HUES48 (cell line): Measurements from ENCODE around the gene DTNA.
"Not testable (repeated sequence)": the region's sequence is repeated elsewhere in the genome, so short reads cannot be mapped to it uniquely, and the experiment has no call there.

ENCODE experiments used
- H3K27ac ChIP-seq: one replicate; pipeline ENCODE4 v1.7.0; 2013; ENCODE audit warnings: low read depth, low read length, inconsistent platforms
- H3K27me3 ChIP-seq: 2 replicates; pipeline ENCODE4 v1.6.1; 2013; ENCODE audit warnings: mild to moderate bottlenecking, low read length; ENCODE audit not compliant: control insufficient read depth, insufficient read depth
- H3K36me3 ChIP-seq: 2 replicates; pipeline ENCODE4 v1.6.1; 2013; ENCODE audit warnings: low read length; ENCODE audit not compliant: control insufficient read depth, insufficient read depth
- H3K4me1 ChIP-seq: 2 replicates; pipeline ENCODE4 v1.6.1; 2013; ENCODE audit warnings: mild to moderate bottlenecking, low read length; ENCODE audit not compliant: control insufficient read depth, insufficient read depth
- H3K4me3 ChIP-seq: 2 replicates; pipeline ENCODE4 v1.5.1; 2013; ENCODE audit warnings: mild to moderate bottlenecking, low read depth, low read length
- H3K9ac ChIP-seq: 2 replicates; pipeline ENCODE4 v1.6.1; 2013; ENCODE audit warnings: mild to moderate bottlenecking, low read depth, low read length, moderate library complexity
- H3K9me3 ChIP-seq: 2 replicates; pipeline ENCODE4 v1.6.1; 2013; ENCODE audit warnings: low read length; ENCODE audit not compliant: control insufficient read depth, insufficient read depth

DTNA gene

DNA sequence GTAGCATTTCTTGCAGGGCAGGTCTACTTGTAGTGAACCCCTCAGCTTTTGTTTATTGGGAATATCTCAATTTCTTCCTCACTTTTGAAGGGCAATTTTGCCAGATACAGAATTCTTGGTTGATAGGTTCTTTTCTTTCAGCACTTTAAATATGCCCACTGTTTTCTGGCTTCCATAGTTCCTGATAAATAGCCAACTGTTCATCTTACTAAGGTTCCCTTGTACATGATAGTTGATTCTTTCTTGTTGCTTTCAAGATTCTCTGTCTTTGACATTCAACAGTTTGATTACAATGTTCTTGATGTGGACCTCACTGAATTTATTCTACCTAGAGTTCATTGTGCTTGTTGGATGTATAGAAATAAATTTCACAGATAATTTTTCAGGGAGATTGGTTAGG, 183.1 kb downstream of the DTNA start:
- Histone ChIP-seq H3K9me3 (peaks cover 15% of the 10 kb centered on the region; the same call in 1 of the 2 replicates), H3K27ac (no peak overlapping the region), H3K27me3 (no peaks in the 10 kb centered on the region), H3K4me3 (no peak overlapping the region), H3K4me1 (no peaks in the 10 kb centered on the region), H3K36me3 (no peaks in the 10 kb centered on the region), H3K9ac (no peak overlapping the region)

DNA sequence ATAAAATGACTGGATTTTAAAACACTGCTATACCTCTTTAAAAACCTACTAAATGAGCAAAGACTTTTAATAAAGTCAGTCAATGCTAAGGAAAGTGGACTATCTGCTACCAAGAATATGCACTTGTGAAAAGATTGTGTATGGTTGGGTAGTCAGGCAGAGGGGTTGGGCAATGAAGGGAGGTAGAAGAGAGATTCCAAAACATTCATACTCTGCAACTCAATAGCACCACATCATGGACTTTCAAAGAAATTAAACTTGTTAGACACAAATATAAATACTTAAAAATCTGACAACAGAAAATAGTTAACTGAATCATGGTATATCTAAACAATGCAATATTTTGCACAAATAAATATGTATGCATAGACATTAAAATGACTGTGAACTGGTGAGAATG, 191.2 kb downstream of the DTNA start:
- Histone ChIP-seq H3K36me3 (no peaks in the 10 kb centered on the region), H3K4me1 (no peaks in the 10 kb centered on the region), H3K9me3 (no peaks in the 10 kb centered on the region), H3K9ac (no peak overlapping the region), H3K27me3 (no peaks in the 10 kb centered on the region), H3K27ac (no peak overlapping the region), H3K4me3 (no peak overlapping the region)

DNA sequence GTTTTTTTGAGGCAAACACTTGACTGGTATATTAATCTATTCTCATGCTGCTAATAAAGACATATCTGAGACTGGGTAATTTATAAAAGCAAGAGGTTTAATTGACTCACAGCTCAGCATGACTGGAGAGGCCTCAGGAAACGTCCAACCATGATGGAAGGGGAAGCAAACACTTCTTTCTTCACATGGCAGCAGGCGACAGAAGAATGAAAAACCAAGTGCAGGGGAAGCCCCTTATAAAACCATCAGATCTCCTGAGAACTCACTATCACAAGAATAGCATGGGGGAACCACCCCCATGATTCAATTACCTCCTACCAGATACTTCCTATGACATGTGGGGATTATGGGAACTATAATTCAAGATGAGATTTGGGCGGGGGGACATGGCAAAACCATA, 194.9 kb downstream of the DTNA start:
- Histone ChIP-seq H3K9ac (no peak overlapping the region), H3K27ac (no peak overlapping the region), H3K27me3 (no peaks in the 10 kb centered on the region), H3K4me1 (no peaks in the 10 kb centered on the region), H3K9me3 (no peaks in the 10 kb centered on the region; the same call in 1 of the 2 replicates), H3K36me3 (no peaks in the 10 kb centered on the region), H3K4me3 (no peak overlapping the region)

DNA sequence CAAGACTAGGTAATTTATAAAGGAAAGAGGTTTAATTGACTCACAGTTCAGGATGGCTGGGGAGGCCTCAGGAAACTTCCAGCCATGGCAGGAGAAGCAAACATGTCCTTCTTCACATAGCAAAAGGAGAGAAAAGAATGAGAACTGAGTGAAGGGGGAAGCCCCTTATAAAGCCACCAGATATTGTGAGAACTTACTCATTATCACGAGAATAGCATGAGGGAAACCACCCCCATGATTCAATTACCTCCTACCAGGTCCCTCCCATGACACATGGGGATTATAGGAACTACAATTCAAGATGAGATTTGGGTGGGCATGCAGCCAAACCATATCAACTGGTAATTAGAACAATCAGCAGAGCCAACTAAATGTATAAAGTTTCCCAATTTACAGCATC, 196.9 kb downstream of the DTNA start:
- not testable (repeated sequence) for H3K4me3 ChIP-seq, H3K9me3 ChIP-seq, H3K36me3 ChIP-seq, H3K27ac ChIP-seq, H3K9ac ChIP-seq, H3K4me1 ChIP-seq, H3K27me3 ChIP-seq

DNA sequence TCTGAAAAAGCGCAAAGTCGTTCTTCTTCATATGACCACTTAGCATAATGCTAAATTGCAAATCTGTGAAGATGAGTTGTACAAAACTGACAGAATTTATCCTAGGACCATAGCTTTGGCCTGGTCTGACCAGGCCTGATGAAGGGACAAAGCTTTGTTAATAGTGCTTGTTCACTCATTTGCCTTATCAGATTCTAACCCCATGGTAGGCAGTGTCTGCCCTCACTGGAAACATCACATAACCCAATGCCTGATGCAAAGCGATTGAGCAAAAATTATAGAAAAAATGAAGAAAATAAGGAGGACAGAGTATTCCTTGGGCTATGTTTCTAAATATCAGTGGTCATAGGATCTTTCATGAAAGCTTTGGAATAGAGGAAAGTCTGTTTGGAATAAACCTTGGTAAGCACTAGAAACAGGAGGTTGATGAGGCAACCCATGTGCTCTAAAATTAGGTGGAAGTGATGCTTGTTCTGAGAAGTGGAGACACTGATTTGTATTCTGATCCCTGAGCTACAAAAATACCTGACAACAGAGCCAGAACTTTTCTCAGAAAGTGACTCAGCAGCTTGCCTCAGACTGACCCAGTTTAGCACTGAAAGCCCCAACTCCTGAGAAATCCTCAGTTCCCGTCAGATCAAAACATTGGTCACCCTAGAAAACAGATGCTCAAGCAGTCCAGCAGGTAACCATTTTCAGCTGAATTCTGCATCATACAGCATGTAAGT, 199.7 kb downstream of the DTNA start:
- no peaks in the 10 kb centered on the region for H3K4me1 ChIP-seq
- H3K27ac ChIP-seq, result no peak overlapping the region
- no peak overlapping the region for H3K4me3 ChIP-seq

DNA sequence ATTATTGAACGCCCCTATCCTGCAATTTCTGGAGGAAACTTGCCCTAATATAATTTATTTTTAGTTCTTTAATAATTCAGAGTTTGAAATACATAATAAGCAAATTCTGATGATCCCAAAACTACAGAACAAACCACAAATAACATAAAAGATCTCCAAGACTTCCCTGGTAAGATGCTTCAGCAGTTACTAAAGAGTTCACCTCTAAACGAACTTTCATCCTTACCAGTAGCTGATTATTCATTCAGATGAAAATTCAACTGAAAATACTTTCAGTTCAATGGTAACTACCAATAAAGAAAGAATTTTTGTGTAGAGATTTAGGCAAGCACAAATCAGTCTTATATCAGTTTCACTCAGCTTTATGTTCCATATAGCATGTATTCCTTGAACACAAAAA, 201.0 kb downstream of the DTNA start:
- H3K9me3 ChIP-seq, result no peaks in the 10 kb centered on the region; the same call in 1 of the 2 replicates

More for the DNA sequence above, 199.7 kb downstream of the DTNA start:
- Histone ChIP-seq H3K27me3 (no peaks in the 10 kb centered on the region), H3K9me3 (no peaks in the 10 kb centered on the region; the same call in 1 of the 2 replicates), H3K36me3 (no peaks in the 10 kb centered on the region), H3K9ac (no peak overlapping the region)

DNA sequence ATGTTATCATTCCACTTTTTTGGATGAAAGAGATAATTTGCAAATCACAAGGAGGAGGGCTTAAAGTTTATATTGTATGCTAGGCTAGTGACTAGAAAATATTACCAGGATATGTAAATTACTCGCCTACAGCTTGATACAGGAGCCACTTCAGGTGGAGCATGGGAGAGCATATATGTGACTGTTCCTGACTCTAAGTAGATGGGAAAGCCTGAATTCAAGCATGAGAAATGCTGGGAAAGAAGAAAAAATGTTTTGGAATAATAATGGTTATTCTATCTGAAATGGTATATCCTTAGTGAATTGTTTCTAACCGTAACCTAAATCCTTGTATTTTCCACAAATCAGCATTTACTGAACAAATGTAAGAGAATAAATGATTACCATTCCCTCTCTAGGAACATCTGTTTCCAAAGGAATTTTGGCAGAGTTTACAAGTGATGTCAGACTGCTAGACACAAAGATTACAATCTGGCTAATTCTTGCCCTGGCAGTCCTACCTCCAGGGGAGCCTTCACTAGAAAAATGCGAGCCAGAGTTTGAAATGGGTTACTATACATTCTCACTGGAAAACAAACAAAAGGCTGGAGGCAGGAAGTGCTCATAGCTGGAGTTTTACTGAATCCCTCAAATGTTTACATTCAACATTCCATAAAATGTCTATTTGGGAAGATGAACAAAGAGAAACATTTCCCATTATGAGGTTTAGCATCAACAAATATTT, 201.7 kb downstream of the DTNA start:
- Histone ChIP-seq H3K27ac (peak overlapping the region; percentile 7), H3K36me3 (no peaks in the 10 kb centered on the region), H3K4me1 (no peaks in the 10 kb centered on the region), H3K9me3 (no peaks in the 10 kb centered on the region; the same call in 1 of the 2 replicates), H3K4me3 (no peak overlapping the region), H3K27me3 (no peaks in the 10 kb centered on the region), H3K9ac (no peak overlapping the region)

More for the DNA sequence above, 201.0 kb downstream of the DTNA start:
- Histone ChIP-seq H3K4me3 (no peak overlapping the region), H3K4me1 (no peaks in the 10 kb centered on the region), H3K9ac (no peak overlapping the region), H3K27ac (no peak overlapping the region), H3K36me3 (no peaks in the 10 kb centered on the region), H3K27me3 (no peaks in the 10 kb centered on the region)

DNA sequence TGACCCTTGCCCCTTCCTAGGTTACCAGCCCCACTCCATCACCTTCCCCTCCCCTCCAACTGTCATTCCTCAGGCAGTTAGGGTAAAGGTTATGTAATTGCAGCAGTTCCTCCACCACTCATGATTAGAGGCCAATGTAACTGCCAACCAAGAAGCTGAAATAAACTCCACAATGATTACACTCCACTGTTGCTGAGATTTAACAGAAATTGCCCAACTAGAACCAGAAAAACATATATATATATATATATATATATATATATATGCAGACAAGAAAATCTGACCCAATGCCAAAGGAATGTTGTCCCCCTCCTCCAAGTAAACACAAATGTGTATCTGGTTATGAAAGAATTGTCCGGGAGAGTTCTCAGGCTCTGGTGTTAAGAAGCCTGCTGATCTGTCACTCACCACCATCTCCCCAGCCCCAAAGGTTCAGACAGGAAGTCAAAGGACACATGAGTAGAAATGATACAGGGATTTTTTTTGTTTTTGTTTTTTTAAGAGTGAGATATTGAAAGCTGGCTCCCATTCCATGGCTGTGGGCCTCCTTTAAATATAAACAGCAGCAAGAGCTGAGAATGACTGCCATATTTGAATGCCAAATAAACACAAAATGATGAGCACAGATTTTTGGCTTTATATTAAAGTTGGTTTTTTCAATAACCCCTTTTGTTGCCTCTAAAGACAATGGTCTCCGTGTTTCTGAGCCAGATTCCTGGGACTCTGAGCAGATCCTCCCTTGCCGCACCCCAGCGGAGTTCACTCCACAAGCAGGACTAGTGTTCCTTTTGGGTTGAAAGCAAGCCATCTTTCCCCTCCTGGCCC, 204.0 kb downstream of the DTNA start:
- Histone ChIP-seq H3K4me1 (no peaks in the 10 kb centered on the region), H3K9me3 (no peaks in the 10 kb centered on the region), H3K4me3 (no peak overlapping the region), H3K27ac (peak overlapping the region; percentile 59), H3K27me3 (no peaks in the 10 kb centered on the region), H3K36me3 (no peaks in the 10 kb centered on the region), H3K9ac (no peak overlapping the region)

DNA sequence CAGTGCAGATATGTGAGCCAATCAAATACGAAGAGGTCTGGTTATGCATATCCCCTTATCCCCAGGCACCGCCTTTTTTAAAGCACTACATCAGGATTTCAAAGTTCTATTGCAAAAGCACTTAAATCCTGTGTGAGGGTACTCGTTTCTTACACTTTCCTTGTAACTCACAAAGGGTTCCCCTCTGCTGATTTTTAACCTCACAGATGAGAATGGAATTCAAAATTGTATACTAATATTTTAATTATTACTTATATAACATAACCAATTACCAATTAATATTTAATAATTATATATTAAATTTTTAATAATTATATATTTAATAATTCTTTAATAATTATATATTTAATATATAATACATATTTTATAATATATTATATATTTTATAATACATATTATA, 204.9 kb downstream of the DTNA start:
- Histone ChIP-seq H3K4me3 (no peak overlapping the region), H3K36me3 (no peaks in the 10 kb centered on the region), H3K4me1 (no peaks in the 10 kb centered on the region), H3K9me3 (no peaks in the 10 kb centered on the region), H3K27ac (no peak overlapping the region), H3K9ac (no peak overlapping the region), H3K27me3 (no peaks in the 10 kb centered on the region)

DNA sequence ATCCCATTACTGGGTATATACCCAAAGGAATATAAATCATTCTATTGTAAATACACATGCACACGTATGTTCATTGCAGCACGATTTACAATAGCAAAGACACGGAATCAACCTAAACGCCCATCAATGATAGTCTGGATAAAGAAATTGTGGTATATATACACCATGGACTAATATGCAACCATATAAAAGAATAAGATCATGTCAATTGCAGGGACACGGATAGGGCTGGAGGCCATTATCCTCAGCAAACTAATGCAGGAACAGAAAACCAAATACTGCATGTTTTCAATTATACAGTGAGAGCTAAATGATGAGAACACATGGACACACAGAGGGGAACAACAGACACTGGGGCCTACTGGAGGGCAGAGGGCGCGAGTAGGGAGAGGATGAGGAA, 206.4 kb downstream of the DTNA start:
- H3K4me1 ChIP-seq, H3K27ac ChIP-seq, H3K36me3 ChIP-seq, H3K9ac ChIP-seq, H3K9me3 ChIP-seq, H3K4me3 ChIP-seq, H3K27me3 ChIP-seq: not testable (repeated sequence)

DNA sequence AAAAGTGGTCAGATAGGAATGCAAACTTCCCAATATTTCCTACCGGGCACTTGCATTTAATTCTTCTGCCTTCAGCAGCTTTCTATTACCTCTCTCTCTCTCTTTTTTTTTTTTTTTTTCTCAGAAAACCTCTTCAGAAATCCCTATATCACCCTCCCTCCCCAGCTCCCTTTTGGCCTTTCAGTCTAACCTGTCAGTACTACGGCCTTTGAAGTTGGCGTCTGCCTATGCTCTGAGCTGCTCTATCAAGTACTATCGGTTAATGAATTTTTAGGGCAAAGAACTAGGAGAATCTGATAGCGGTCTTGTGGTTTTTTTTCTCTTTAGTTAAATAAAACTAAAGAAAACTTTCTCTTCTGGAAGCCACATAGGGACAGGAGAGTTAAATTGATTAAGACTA, 208.8 kb downstream of the DTNA start:
- Histone ChIP-seq H3K27me3 (no peaks in the 10 kb centered on the region), H3K9me3 (no peaks in the 10 kb centered on the region), H3K27ac (no peak overlapping the region), H3K4me1 (no peaks in the 10 kb centered on the region), H3K4me3 (no peak overlapping the region), H3K36me3 (no peaks in the 10 kb centered on the region), H3K9ac (no peak overlapping the region)
